Endothelial cell of umbilical vein (primary cell): ENCODE data around the gene ITGB1BP1. TPM values are rescaled to one million over a fixed set of nuclear protein-coding genes. Genes with fewer than 3 reads are reported as not detected.

ENCODE experiments used
- BruUV-seq: library from RNA; stranded (reverse); fragments of 400-500 nt; replicated peaks from 2 replicates; lab custom pipeline; 2021; lab: Mats Ljungman, UMichigan
- CTCF ChIA-PET: fragments of 300-600, 350-600 bp; sonication (Branson Sonifier 250); formaldehyde crosslinking; loops from one replicate; lab custom pipeline; 2021; ENCODE audit warnings: antibody characterized with exemption, inconsistent platforms; lab: Charles Lee
- POLR2A ChIA-PET: fragments of 300-600, 350-600 bp; sonication (Branson Sonifier 250); formaldehyde crosslinking; loops from one replicate; lab custom pipeline; 2021; ENCODE audit warnings: antibody characterized with exemption, inconsistent platforms; lab: Charles Lee
- DNase-seq: peaks from one replicate; pipeline ENCODE4 v3.0.0-alpha.2; 2011; ENCODE audit warnings: low read depth, low spot score
- FAIRE-seq: peaks from 2 replicates; lab custom pipeline; 2011; peaks lifted over from hg19 to GRCh38; lab: Jason Lieb, UNC
- H2AFZ ChIP-seq: 2 replicates; pipeline ENCODE4 v1.6.0; 2012; ENCODE audit warnings: low read depth, low read length, control low read depth, inconsistent platforms
- H3K27ac ChIP-seq: 2 replicates; pipeline ENCODE4 v1.5.1; 2011; ENCODE audit warnings: low read depth, mild to moderate bottlenecking, control low read depth, low read length, moderate library complexity; ENCODE audit not compliant: insufficient read depth
- H3K27me3 ChIP-seq, 2 experiments: 2 replicates each; pipeline versions ENCODE4 v1.6.0 to v1.6.1; 2011; ENCODE audit warnings: low read length in 2 of 2, mixed read lengths in 1 of 2; ENCODE audit not compliant: control insufficient read depth in 2 of 2, insufficient read depth in 2 of 2
- H3K36me3 ChIP-seq, 2 experiments: 2 replicates in 1 of 2; 3 replicates in 1 of 2; pipeline ENCODE4 v1.5.1; 2011; ENCODE audit warnings: low read length in 2 of 2, mild to moderate bottlenecking in 1 of 2, moderate library complexity in 1 of 2; ENCODE audit not compliant: control insufficient read depth in 2 of 2, insufficient read depth in 2 of 2; ENCODE audit errors: extremely low read depth in 1 of 2
- H3K4me1 ChIP-seq: 3 replicates; pipeline ENCODE4 v1.5.1; 2011; ENCODE audit warnings: mild to moderate bottlenecking, low read length; ENCODE audit not compliant: control insufficient read depth, insufficient read depth; ENCODE audit errors: extremely low read depth
- H3K4me2 ChIP-seq: 2 replicates; pipeline ENCODE4 v1.6.1; 2011; ENCODE audit warnings: low read length, control low read depth, mixed read lengths; ENCODE audit not compliant: insufficient read depth
- H3K4me3 ChIP-seq, 3 experiments: fragments of 200-600 bp in 1 of 3; sonication (generic), shearing (Covaris generic) in 1 of 3; replicated peaks in 1 of 3; 2 replicates each; pipeline ENCODE4 v1.5.1; 2011 to 2016; ENCODE audit warnings: control low read depth in 3 of 3, low read length in 3 of 3, mild to moderate bottlenecking in 2 of 3, inconsistent platforms in 1 of 3, low read depth in 1 of 3, moderate library complexity in 1 of 3; ENCODE audit not compliant: insufficient read depth in 1 of 3
- H3K79me2 ChIP-seq: 2 replicates; pipeline ENCODE4 v1.6.0; 2012; ENCODE audit warnings: low read length, inconsistent platforms; ENCODE audit not compliant: control insufficient read depth, insufficient read depth
- H3K9ac ChIP-seq: replicated peaks from 2 replicates; pipeline ENCODE3; 2011; ENCODE audit warnings: low read length, control low read depth; ENCODE audit not compliant: insufficient read depth; ENCODE audit errors: extremely low read depth
- H3K9me1 ChIP-seq: replicated peaks from 3 replicates; pipeline ENCODE4 v1.6.0; 2011; ENCODE audit warnings: mild to moderate bottlenecking, low read length; ENCODE audit not compliant: control insufficient read depth, insufficient read depth; ENCODE audit errors: extremely low read depth
- H3K9me3 ChIP-seq: replicated peaks from 2 replicates; pipeline ENCODE4 v1.5.1; 2012; ENCODE audit warnings: low read length, inconsistent platforms; ENCODE audit not compliant: control insufficient read depth, insufficient read depth
- H4K20me1 ChIP-seq: replicated peaks from 2 replicates; pipeline ENCODE3; 2011; ENCODE audit warnings: mild to moderate bottlenecking, low read length; ENCODE audit not compliant: control insufficient read depth, insufficient read depth; ENCODE audit errors: extremely low read depth
- CTCF ChIP-seq, 2 donors: IDR thresholded peaks; 1 replicate in 1 of 2; 2 replicates in 1 of 2; pipeline ENCODE4 v1.5.1; 2011; ENCODE audit warnings: low read length in 2 of 2, mild to moderate bottlenecking in 2 of 2, moderate library complexity in 2 of 2, control low read depth in 1 of 2, inconsistent platforms in 1 of 2, low read depth in 1 of 2; ENCODE audit not compliant: insufficient read depth in 1 of 2; ENCODE audit errors: extremely low read depth in 1 of 2
- EZH2 ChIP-seq: IDR thresholded peaks from 2 replicates; pipeline ENCODE4 v1.6.1; 2012; ENCODE audit warnings: borderline replicate concordance, low read depth, mild to moderate bottlenecking, moderate library complexity, low read length, inconsistent platforms; ENCODE audit not compliant: severe bottlenecking
- GATA2 ChIP-seq: IDR thresholded peaks from 2 replicates; pipeline ENCODE4 v1.7.0; 2011; ENCODE audit warnings: low read depth, mild to moderate bottlenecking, moderate library complexity, mixed read lengths, low read length; ENCODE audit not compliant: insufficient read length, insufficient read depth
- JUN ChIP-seq: IDR thresholded peaks from 2 replicates; pipeline ENCODE4 v1.6.1; 2011; ENCODE audit warnings: borderline replicate concordance, low read depth; ENCODE audit not compliant: insufficient read length, insufficient read depth
- MAX ChIP-seq: IDR thresholded peaks from 2 replicates; pipeline ENCODE4 v1.6.1; 2011; ENCODE audit not compliant: insufficient read depth, insufficient read length
- MYC ChIP-seq: IDR thresholded peaks from one replicate; pipeline ENCODE4 v1.6.1; 2011; ENCODE audit warnings: mild to moderate bottlenecking, low read depth, low read length
- POLR2AphosphoS5 ChIP-seq: IDR thresholded peaks from 2 replicates; pipeline ENCODE4 v1.6.1; 2012; ENCODE audit warnings: low read depth, mild to moderate bottlenecking, control low read depth, low read length, moderate library complexity; ENCODE audit not compliant: insufficient read depth
- dilution Hi-C: fragments of 300-500 bp; cut with MboI; formaldehyde crosslinking; loops from one replicate; pipeline ENCODE4 v1.15.0; 2019; ENCODE audit warnings: low sequenced_read_pairs; ENCODE audit not compliant: extremely low pct_ligation_motif_present
- intact Hi-C: fragments of 100-400 bp; cut with micrococcal nuclease; formaldehyde crosslinking; loops from one replicate; pipeline ENCODE4 v1.10.0; 2022
- polyA plus RNA-seq, 4 experiments: library from polyadenylated mRNA; depleted of rRNA in 3 of 4; stranded (reverse) in 3 of 4; unstranded in 1 of 4; fragments of >200 nt; gene quantifications; 2 replicates each; pipeline versions ENCODE4 v1.2.1 to v1.2.3, GENCODE V29; 2011 to 2012; ENCODE audit warnings: missing spikeins in 1 of 4
- total RNA-seq: library from RNA; stranded (reverse); gene quantifications from 2 replicates; pipeline ENCODE4 v1.2.3, GENCODE V29; 2021

Gene ITGB1BP1
- total and polyA plus RNA-seq, 2 donors (not counting 3 experiments of a cell fraction or from before 2014, with no cell fraction given) = 45.0 to 170 TPM

GRCh38 chr2:9407363-9407811 is 15.9 kb downstream of the ITGB1BP1 start:
- no peak overlapping the region for H3K4me3 ChIP-seq
- H4K20me1 ChIP-seq = no peaks in the 10 kb centered on the region
- no peaks in the 10 kb centered on the region for H3K4me1 ChIP-seq
- H3K27ac ChIP-seq = no peak overlapping the region
- no peaks in the 10 kb centered on the region for H3K79me2 ChIP-seq
- POLR2A ChIA-PET = no interaction called here
- peaks cover 16 to 24% of the 10 kb centered on the region in 2 experiments for H3K36me3 ChIP-seq
- FAIRE-seq (no peak), DNase-seq (no peak)
- BruUV-seq = TSS peak; percentile 6
- no peak overlapping the region for H2AFZ ChIP-seq
- intact Hi-C loops (no loop called here), dilution Hi-C loops (no loop called here)
- CTCF ChIA-PET = no interaction called here
- H3K9me1 ChIP-seq = no peaks in the 10 kb centered on the region
- H3K27me3 ChIP-seq = no peaks in the 10 kb centered on the region
- H3K9ac ChIP-seq = no peak overlapping the region
- no peak overlapping the region for H3K4me2 ChIP-seq
- no peak for TF ChIP-seq CTCF (IDR thresholded peaks at IDR 0.05; ENCODE audit: extremely low read depth in 1 of 2, insufficient read depth in 1 of 2, low read depth in 1 of 2, low read length in 2 of 2)
- no peaks in the 10 kb centered on the region for H3K9me3 ChIP-seq

- no peak overlapping the region for H3K4me2 ChIP-seq
- CTCF ChIA-PET = no interaction called here
- POLR2A ChIA-PET = no interaction called here
- dilution Hi-C loops (no loop called here), intact Hi-C loops (no loop called here)
- FAIRE-seq (no peak), DNase-seq (no peak)
- H4K20me1 ChIP-seq = no peaks in the 10 kb centered on the region
- peaks cover 18 to 24% of the 10 kb centered on the region in 2 experiments for H3K36me3 ChIP-seq
- no peaks in the 10 kb centered on the region for H3K79me2 ChIP-seq
- no peaks in the 10 kb centered on the region for H3K9me1 ChIP-seq
- no peak overlapping the region for H3K9ac ChIP-seq
- no peak overlapping the region for H3K4me3 ChIP-seq
- H2AFZ ChIP-seq = no peak overlapping the region
- no peak overlapping the region for H3K27ac ChIP-seq
- H3K4me1 ChIP-seq = no peaks in the 10 kb centered on the region
- no TSS peak for BruUV-seq
- TF ChIP-seq JUN (no peak), MAX (no peak), MYC (no peak), GATA2 (no peak), POLR2AphosphoS5 (peak; percentile 6), EZH2 (no peak)
- H3K9me3 ChIP-seq = no peaks in the 10 kb centered on the region
- H3K27me3 ChIP-seq = no peaks in the 10 kb centered on the region
Observed at GRCh38 chr2:9406529-9407362, 16.6 kb downstream of the ITGB1BP1 start.
